ENCODE data around the gene CSK.

Gene CSK

GRCh38 chr15:74802290-74802689, 20.4 kb downstream of the CSK start:
- no peaks in the 10 kb centered on the region for H3K27me3 ChIP-seq (ENCODE audit: insufficient read depth, low read length, poor library complexity)
- no peaks in the 10 kb centered on the region for H3K9me3 ChIP-seq (ENCODE audit: insufficient read depth, low read length, severe bottlenecking)
- H3K4me3 ChIP-seq (ENCODE audit: low read depth in 1 of 2, low read length in 2 of 2), result no peak overlapping the region
- peaks cover 9% of the 10 kb centered on the region for H3K79me2 ChIP-seq (ENCODE audit: insufficient read depth, low read length)
- no peak for TF ChIP-seq CTCF (IDR thresholded peaks at IDR 0.05; ENCODE audit: borderline replicate concordance, extremely low read depth, low read length, poor library complexity, severe bottlenecking)
- no peak for TF ChIP-seq EZH2 (IDR thresholded peaks at IDR 0.05; ENCODE audit: borderline replicate concordance, low read depth, low read length, severe bottlenecking)
- no peak overlapping the region for H2AFZ ChIP-seq (ENCODE audit: low read depth, low read length)
- H3K27ac ChIP-seq (ENCODE audit: low read length), result no peak overlapping the region
- H3K4me2 ChIP-seq (ENCODE audit: insufficient read depth, low read length), result no peak overlapping the region
- H3K4me1 ChIP-seq (ENCODE audit: insufficient read depth, low read length), result no peaks in the 10 kb centered on the region
- H3K36me3 ChIP-seq (ENCODE audit: insufficient read depth, low read length), result peaks cover 67% of the 10 kb centered on the region
- ATAC-seq (ENCODE audit: insufficient read depth, low read depth) (no peak), DNase-seq (no peak)
- H4K20me1 ChIP-seq (ENCODE audit: insufficient read depth, low read length), result peaks cover 32% of the 10 kb centered on the region
- H3K9ac ChIP-seq (ENCODE audit: low read depth, low read length), result no peak overlapping the region

- no peaks in the 10 kb centered on the region for H3K4me1 ChIP-seq (ENCODE audit: insufficient read depth, low read length)
- H3K4me3 ChIP-seq (ENCODE audit: low read depth in 1 of 2, low read length in 2 of 2), result no peak overlapping the region
- DNase-seq (no peak), ATAC-seq (ENCODE audit: insufficient read depth, low read depth) (no peak)
- H2AFZ ChIP-seq (ENCODE audit: low read depth, low read length), result no peak overlapping the region
- peaks cover 64% of the 10 kb centered on the region for H3K36me3 ChIP-seq (ENCODE audit: insufficient read depth, low read length)
- no peak overlapping the region for H3K4me2 ChIP-seq (ENCODE audit: insufficient read depth, low read length)
- H3K27ac ChIP-seq (ENCODE audit: low read length), result no peak overlapping the region
- H3K79me2 ChIP-seq (ENCODE audit: insufficient read depth, low read length), result peaks cover 4% of the 10 kb centered on the region
- no peak for TF ChIP-seq EZH2 (IDR thresholded peaks at IDR 0.05; ENCODE audit: borderline replicate concordance, low read depth, low read length, severe bottlenecking)
- no peak for TF ChIP-seq CTCF (IDR thresholded peaks at IDR 0.05; ENCODE audit: borderline replicate concordance, extremely low read depth, low read length, poor library complexity, severe bottlenecking)
- H3K9me3 ChIP-seq (ENCODE audit: insufficient read depth, low read length, severe bottlenecking), result no peaks in the 10 kb centered on the region
- no peak overlapping the region for H3K9ac ChIP-seq (ENCODE audit: low read depth, low read length)
- no peaks in the 10 kb centered on the region for H3K27me3 ChIP-seq (ENCODE audit: insufficient read depth, low read length, poor library complexity)
- H4K20me1 ChIP-seq (ENCODE audit: insufficient read depth, low read length), result peaks cover 27% of the 10 kb centered on the region
Observed at GRCh38 chr15:74802862-74803447, 21.1 kb downstream of the CSK start.

- Histone ChIP-seq H3K9ac (ENCODE audit: low read depth, low read length) (no peak overlapping the region), H4K20me1 (ENCODE audit: insufficient read depth, low read length) (peaks cover 8% of the 10 kb centered on the region), H3K36me3 (ENCODE audit: insufficient read depth, low read length) (peaks cover 44% of the 10 kb centered on the region), H3K79me2 (ENCODE audit: insufficient read depth, low read length) (no peaks in the 10 kb centered on the region), H3K4me1 (ENCODE audit: insufficient read depth, low read length) (no peaks in the 10 kb centered on the region), H2AFZ (ENCODE audit: low read depth, low read length) (no peak overlapping the region), H3K4me3 (ENCODE audit: low read depth in 1 of 2, low read length in 2 of 2) (no peak overlapping the region), H3K27ac (ENCODE audit: low read length) (no peak overlapping the region), H3K27me3 (ENCODE audit: insufficient read depth, low read length, poor library complexity) (no peaks in the 10 kb centered on the region), H3K9me3 (ENCODE audit: insufficient read depth, low read length, severe bottlenecking) (no peaks in the 10 kb centered on the region), H3K4me2 (ENCODE audit: insufficient read depth, low read length) (no peak overlapping the region)
- DNase-seq (no peak), ATAC-seq (ENCODE audit: insufficient read depth, low read depth) (no peak)
- TF ChIP-seq EZH2 (IDR thresholded peaks at IDR 0.05; ENCODE audit: borderline replicate concordance, low read depth, low read length, severe bottlenecking), result no peak
- TF ChIP-seq CTCF (IDR thresholded peaks at IDR 0.05; ENCODE audit: borderline replicate concordance, extremely low read depth, low read length, poor library complexity, severe bottlenecking), result no peak
Observed at GRCh38 chr15:74804935-74805334, 23.1 kb downstream of the CSK start.

All from DND-41 (cell line).